ENCODE data around the gene SIL1. TPM values are rescaled to one million over a fixed set of nuclear protein-coding genes. Genes with fewer than 3 reads are reported as not detected.
"Not testable (repeated sequence)": the region's sequence is repeated elsewhere in the genome, so short reads cannot be mapped to it uniquely, and the experiment has no call there.

The SIL1 gene
- total RNA-seq, 1 donor from 2014 or later = 16.1 TPM

GRCh38 chr5:139193928-139194327 is 4.2 kb downstream of the SIL1 start:
- CTCF ChIA-PET = interaction anchor here (1.5 kb wide), 1 partner anchor 10 kb away, joined by 4 read pairs; no protein-coding TSS in a partner anchor
- H3K4me3 Mint-ChIP-seq = no peak overlapping the region
- DNase-seq = no peak

GRCh38 chr5:139192906-139193305 is 5.3 kb downstream of the SIL1 start:
- H3K27ac Mint-ChIP-seq; H3K9me3 Mint-ChIP-seq; CTCF ChIA-PET; H3K4me3 Mint-ChIP-seq; DNase-seq; H3K27me3 Mint-ChIP-seq; ATAC-seq (ENCODE audit: low read depth): not testable (repeated sequence)
- POLR2A ChIA-PET = interaction anchor here (0.6 kb wide), 1 partner anchor 36 kb away, joined by 5 read pairs; no protein-coding TSS in a partner anchor
- intact Hi-C loops (cut with micrococcal nuclease) = loop anchor here (10.0 kb wide), 1 partner anchor 1212 kb away; the partner anchor contains the start of gene ANKHD1
- Mint-ChIP-seq H3K4me1 (peaks cover 16% of the 10 kb centered on the region), H3K36me3 (ENCODE audit: low read depth) (peaks cover 14% of the 10 kb centered on the region)

More at GRCh38 chr5:139193928-139194327, 4.2 kb downstream of the SIL1 start:
- H3K27me3 Mint-ChIP-seq = no peaks in the 10 kb centered on the region
- H3K36me3 Mint-ChIP-seq (ENCODE audit: low read depth) = peaks cover 9% of the 10 kb centered on the region
- H3K27ac Mint-ChIP-seq = no peak overlapping the region
- no peak for ATAC-seq (ENCODE audit: low read depth)
- intact Hi-C loops (cut with micrococcal nuclease) = loop anchor here (10.0 kb wide), 1 partner anchor 1211 kb away; the partner anchor contains the start of gene ANKHD1
- POLR2A ChIA-PET = interaction anchor here (0.6 kb wide), 1 partner anchor 619 kb away, joined by 3 read pairs; the partner anchor contains the start of gene HSPA9
- TF ChIP-seq CTCF (IDR thresholded peaks at IDR 0.05) = no peak
- peaks cover 21% of the 10 kb centered on the region for H3K4me1 Mint-ChIP-seq
- H3K9me3 Mint-ChIP-seq = no peaks in the 10 kb centered on the region

GRCh38 chr5:139191954-139192353 is 6.2 kb downstream of the SIL1 start:
- CTCF ChIA-PET; H3K27me3 Mint-ChIP-seq; H3K4me1 Mint-ChIP-seq; H3K4me3 Mint-ChIP-seq; H3K27ac Mint-ChIP-seq; H3K9me3 Mint-ChIP-seq; ATAC-seq (ENCODE audit: low read depth); DNase-seq; POLR2A ChIA-PET: not testable (repeated sequence)
- intact Hi-C loops (cut with micrococcal nuclease) = loop anchor here (10.0 kb wide), 1 partner anchor 1213 kb away; the partner anchor contains the start of gene ANKHD1
- peaks cover 14% of the 10 kb centered on the region for H3K36me3 Mint-ChIP-seq (ENCODE audit: low read depth)

- POLR2A ChIA-PET = no interaction called here
- Mint-ChIP-seq H3K9me3 (no peaks in the 10 kb centered on the region), H3K27me3 (no peaks in the 10 kb centered on the region), H3K27ac (no peak overlapping the region), H3K4me3 (no peak overlapping the region), H3K4me1 (peaks cover 5% of the 10 kb centered on the region), H3K36me3 (ENCODE audit: low read depth) (peaks cover 21% of the 10 kb centered on the region)
- CTCF ChIA-PET = no interaction called here
- DNase-seq = no peak
- ATAC-seq (ENCODE audit: low read depth) = no peak
- intact Hi-C loops (cut with micrococcal nuclease) = loop anchor here (10.0 kb wide), 1 partner anchor 1215 kb away; the partner anchor contains the start of gene ANKHD1
- no peak for TF ChIP-seq CTCF (IDR thresholded peaks at IDR 0.05)
Measured at GRCh38 chr5:139190125-139190524, 8.0 kb downstream of the SIL1 start.

- Mint-ChIP-seq H3K4me1 (peaks cover 7% of the 10 kb centered on the region), H3K27me3 (no peaks in the 10 kb centered on the region), H3K36me3 (ENCODE audit: low read depth) (peaks cover 21% of the 10 kb centered on the region), H3K9me3 (no peaks in the 10 kb centered on the region), H3K4me3 (no peak overlapping the region), H3K27ac (no peak overlapping the region)
- CTCF ChIA-PET = no interaction called here
- intact Hi-C loops (cut with micrococcal nuclease) = no loop called here
- POLR2A ChIA-PET = no interaction called here
- TF ChIP-seq CTCF (IDR thresholded peaks at IDR 0.05) = no peak
- ATAC-seq (ENCODE audit: low read depth) = no peak
- no peak for DNase-seq
Measured at GRCh38 chr5:139188558-139189270, 9.5 kb downstream of the SIL1 start.

- no peak for ATAC-seq (ENCODE audit: low read depth)
- peaks cover 26% of the 10 kb centered on the region for H3K4me1 Mint-ChIP-seq
- CTCF ChIA-PET = no interaction called here
- POLR2A ChIA-PET = no interaction called here
- no peaks in the 10 kb centered on the region for H3K9me3 Mint-ChIP-seq
- no peak for TF ChIP-seq CTCF (IDR thresholded peaks at IDR 0.05)
- H3K4me3 Mint-ChIP-seq = no peak overlapping the region
- no peaks in the 10 kb centered on the region for H3K27me3 Mint-ChIP-seq
- DNase-seq = no peak
- H3K36me3 Mint-ChIP-seq (ENCODE audit: low read depth) = peaks cover 18% of the 10 kb centered on the region
- intact Hi-C loops (cut with micrococcal nuclease) = no loop called here
- no peak overlapping the region for H3K27ac Mint-ChIP-seq
Measured at GRCh38 chr5:139186752-139187326, 11.3 kb downstream of the SIL1 start.
